DMS 273 treated with DMSO at 0.1 percent for 48 hours (cell line): Measurements from ENCODE around the gene CFAP299.
"Not testable (repeated sequence)": the region's sequence is repeated elsewhere in the genome, so short reads cannot be mapped to it uniquely, and the experiment has no call there.

Experiments
- DNase-seq: peaks from one replicate; lab custom pipeline; 2025; lab: John Stamatoyannopoulos, UW

Gene CFAP299

GRCh38 chr4:80331693-80332092, 3.8 kb upstream of the CFAP299 start:
- DNase-seq: no peak

- DNase-seq: no peak
These were observed 2.4 kb upstream of the CFAP299 start for GRCh38 chr4:80333121-80333520.

DNA sequence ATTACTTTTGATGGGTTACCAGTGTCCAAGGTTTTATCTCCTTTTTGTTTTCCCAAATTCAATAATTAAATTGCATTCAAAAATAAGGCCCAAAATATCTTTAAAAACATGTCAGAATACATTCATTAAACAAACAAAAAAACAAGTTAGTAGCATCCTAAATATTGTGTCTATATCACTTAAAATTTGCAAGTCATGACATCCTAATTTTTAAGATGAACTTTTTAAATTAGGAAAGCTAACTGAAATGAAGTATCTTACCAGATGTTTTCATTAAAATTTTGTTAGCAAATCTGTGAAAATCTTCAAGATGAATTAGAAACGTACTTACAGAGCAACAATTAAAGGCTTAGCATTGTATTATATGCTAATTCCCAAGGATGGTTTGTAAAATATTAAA, 962 bp upstream of the CFAP299 start:
- DNase-seq: no peak

DNA sequence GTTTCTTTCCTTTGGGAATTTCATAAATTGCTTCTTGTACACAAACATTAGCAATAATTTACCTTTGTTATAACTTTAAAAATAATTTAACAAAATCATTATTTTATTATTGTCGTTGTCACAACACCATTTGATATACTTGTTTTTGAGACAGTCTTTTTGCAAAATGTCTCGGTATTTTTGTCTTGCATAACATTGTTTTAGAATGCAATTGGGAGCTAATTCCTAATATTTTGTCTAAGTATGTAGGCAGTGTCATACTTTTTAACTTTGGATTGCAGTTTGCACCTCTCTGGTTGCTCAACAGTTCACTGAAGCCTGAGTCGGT, 340 bp upstream of the CFAP299 start:
- DNase-seq: no peak

DNA sequence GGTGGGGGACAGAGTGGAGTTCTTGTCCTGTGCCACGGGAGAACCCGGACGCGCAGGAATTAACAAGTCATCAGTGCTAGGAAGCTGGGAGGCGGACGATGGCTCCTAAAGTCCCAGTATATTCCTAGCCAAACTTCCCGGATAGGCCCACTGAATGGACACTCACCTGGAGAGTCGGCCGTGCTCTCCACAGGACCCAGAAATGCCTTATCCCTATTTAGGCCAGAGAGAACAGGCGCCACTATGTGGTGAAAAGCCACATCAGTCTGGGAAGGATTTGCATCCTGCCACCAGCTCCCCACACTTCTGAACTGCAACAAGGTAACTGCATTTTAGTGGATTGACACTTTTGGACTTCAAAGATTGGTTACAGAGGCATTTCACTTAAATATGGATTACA, 1.1 kb downstream of the CFAP299 start:
- DNase-seq: peak; percentile 0

DNA sequence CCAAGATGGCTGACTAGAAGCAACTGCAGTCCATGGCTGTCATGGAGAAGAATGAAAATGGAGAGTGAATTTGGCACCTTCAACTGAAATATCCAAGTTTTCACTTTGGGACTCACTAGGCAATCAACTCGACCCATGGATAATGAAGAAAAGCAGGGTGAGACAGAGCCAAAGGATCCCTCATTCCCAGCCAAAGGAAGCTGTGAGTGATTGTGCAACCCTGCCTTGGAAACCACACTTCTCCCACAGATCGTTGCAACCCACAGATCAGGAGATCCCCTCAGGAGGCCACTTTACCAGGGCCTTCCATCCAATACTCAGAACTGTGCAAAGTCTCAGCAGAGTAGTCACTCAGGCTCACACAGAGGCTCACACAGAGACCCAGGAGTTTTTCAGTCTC, 4.5 kb downstream of the CFAP299 start:
- DNase-seq: no peak

GRCh38 chr4:80342684-80343083, 7.2 kb downstream of the CFAP299 start:
- not testable (repeated sequence) for DNase-seq

DNA sequence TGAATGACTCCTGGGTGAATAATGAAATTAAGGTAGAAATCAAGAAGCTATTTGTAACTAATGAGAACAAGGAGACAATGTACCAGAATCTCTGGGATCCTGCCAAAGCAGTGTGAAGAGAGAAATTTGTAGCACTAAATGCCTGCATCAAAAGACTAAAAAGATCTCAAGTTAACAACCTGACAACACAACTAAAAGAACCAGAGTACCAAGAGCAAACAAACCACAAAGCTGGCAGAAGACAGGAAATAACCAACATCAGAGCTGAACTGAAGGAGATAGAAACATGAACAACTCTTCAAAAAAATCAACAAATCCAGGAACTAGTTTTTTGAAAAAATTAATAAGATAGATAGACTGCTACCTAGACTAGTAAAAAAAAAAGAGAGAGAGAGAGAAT, 8.4 kb downstream of the CFAP299 start:
- DNase-seq: no peak

GRCh38 chr4:80360084-80360483, 24.6 kb downstream of the CFAP299 start:
- DNase-seq: no peak

- no peak for DNase-seq
These were observed 25.4 kb downstream of the CFAP299 start for GRCh38 chr4:80360900-80361299.

DNA sequence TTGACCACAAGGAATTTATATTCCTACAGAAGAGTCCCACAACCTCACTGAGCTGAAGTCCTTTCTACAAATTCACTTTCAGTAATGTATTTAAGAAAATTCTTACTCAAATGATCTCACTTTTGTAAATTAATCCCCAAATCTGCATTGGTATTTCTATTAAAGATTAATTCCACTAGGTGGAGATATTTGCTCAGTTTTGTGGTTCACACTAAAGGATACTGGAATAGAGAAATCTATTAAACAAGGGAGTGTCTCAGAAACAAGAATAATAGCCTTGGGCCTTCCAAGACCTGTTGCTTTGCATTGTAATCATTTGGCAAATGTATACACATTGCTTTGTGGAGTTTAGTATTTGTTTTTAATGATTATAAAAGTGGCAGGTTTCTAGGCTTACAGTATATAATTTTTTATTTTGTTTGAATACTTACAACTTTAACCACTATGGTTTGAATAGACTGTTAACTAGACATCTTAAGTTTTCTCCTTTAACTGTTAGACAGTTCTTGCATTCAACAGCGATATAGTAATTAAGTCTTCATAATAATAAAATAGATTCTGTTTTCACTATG, 25.9 kb downstream of the CFAP299 start:
- DNase-seq: no peak

DNA sequence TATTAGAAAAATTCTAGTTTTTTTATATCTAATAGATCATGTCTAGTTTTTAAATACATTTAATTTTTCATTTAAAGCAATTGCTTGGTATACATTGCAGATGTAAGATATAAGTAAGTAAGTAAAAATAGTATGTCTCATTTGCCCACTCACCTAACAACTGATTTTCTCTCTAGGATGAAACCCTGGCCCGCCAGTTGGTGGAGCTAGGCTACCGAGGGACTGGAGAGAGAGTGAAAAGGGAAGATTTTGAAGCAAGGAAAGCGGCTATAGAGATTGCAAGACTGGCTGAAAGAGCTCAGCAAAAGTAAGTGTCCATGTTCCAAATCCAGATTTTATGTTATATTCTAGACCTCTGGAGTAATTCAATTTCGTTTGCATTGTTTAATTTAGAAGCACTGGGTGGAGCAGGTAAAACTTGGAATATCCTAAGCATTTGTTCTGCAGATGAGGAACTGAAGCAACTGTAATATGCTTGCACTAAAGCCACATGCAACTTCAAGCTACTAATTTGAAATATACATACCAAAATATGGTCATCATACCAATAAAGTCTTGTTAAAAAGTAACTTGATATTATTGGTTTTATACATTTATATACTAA, 27.1 kb downstream of the CFAP299 start:
- no peak for DNase-seq

DNA sequence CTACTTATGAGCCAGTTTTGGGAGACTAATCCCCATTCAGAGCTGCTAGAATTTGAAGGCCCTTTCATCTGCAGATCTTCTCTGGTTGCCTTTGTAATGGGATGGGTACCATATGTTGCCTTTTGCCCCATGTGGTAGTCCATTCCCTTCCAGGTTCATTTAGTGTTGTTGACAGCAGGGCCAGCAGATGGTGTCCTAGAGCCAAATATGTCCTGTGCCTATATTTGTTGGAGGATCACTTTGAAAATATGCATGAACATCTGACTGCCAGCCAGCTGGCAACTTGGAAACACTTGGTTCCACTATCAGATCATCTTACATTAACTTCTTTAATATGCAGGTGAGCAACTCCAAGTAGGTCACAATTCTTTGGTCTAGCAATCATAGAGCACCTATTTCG, 30.4 kb downstream of the CFAP299 start:
- peak; percentile 92 for DNase-seq

DNA sequence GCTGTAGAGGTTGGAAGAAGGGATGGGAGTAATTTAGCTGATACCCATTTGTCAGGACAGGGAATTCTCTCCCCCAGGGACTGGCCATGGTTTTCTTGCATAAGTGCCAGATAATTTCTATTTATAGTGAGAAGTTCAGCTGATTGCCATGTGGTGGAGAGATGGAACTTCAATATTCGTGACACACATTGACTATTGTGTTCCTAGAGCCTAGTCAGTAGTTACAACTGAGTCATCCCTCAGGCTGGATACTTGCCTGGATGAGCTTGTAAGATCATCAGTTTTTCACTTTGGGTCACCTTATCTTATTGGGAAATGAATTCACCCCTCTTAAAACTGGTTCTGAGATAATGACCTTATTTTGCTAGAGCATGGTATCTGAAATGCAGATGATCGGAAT, 32.2 kb downstream of the CFAP299 start:
- DNase-seq: no peak

DNA sequence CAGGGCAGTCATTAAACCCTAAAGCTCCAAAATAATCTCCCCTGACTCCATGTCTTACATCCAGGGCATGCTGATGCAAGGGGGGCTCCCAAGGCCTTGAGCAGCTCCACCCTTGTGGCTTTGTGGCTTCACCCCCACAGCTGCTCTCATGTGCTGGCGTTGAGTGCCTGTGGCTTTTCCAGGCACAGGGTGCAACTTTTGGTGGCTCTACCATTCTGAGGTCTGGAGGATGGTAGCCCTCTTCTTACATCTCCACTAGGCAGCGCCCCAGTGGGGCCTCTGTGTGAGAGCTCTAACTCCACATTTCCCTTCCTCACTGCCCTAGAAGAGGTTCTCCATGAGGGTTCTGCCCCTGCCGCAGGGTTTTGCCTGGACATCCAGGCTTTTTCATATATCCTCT, 35.1 kb downstream of the CFAP299 start:
- DNase-seq: no peak

- DNase-seq: no peak
These were observed 35.5 kb downstream of the CFAP299 start for GRCh38 chr4:80371046-80371445.

DNA sequence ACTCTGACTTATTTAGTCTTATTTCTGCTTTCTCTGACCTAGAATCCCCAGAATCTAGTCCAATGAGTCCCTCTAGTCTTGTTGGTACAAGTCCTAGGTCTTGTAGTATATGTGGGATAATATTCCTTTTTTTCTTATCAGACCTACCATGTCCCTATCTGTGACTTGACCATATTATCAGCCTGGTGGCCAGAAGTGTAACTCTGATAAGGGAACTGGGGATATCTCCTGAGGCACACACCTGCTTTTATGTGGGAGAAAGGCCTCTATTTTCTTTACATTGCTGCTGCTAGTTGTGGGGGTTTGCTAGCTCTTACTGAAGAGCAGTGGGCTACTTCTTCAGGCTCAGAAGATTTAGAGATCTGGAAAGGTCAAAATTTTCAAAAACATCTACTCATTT, 38.6 kb downstream of the CFAP299 start:
- DNase-seq: no peak

- no peak for DNase-seq
These were observed 46.7 kb downstream of the CFAP299 start for GRCh38 chr4:80382090-80382832.

GRCh38 chr4:80385397-80386280, 50.1 kb downstream of the CFAP299 start:
- no peak for DNase-seq

DNA sequence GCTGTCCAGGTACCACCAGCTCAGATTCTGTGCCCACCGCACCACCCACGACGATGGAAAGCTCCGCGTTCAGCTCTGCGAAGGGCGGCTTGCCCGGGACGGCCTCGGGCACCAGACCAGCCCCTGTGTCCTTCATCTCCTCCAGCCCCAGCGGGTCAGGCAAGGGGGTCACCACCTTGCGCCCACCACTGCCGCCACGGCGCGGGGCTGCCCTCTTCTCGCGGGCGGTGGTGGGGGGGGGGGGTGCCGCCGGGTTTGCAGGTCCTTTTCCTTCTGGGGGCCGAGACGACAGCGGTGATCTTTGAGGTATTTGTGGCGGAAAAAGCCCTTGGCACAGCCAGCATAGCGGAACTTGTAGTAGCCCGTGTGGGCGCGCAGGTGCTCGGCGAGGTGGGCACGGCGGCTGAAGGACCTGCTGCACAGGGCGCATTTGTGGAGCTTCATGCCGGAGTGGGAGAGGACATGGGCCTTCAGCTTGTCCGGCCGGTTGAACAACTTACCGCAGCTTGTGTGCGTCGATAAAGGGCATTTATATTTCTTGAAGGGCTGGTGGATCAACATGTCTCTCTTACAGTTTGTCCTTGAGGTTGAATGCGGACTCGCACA, 50.9 kb downstream of the CFAP299 start:
- DNase-seq: no peak

- DNase-seq: no peak
These were observed 52.1 kb downstream of the CFAP299 start for GRCh38 chr4:80387390-80388283.
